HG03565 (cell line): ENCODE data around the gene CP.
A peak's percentile ranks its signal among the peaks of the same experiment; 100 is the strongest.

ENCODE experiments used
- ATAC-seq: cut with Tn5 transposase; IDR thresholded peaks from one replicate; pipeline ENCODE4 v1.9.1; 2021; ENCODE audit warnings: mild to moderate bottlenecking, moderate library complexity; ENCODE audit not compliant: unreplicated experiment

Gene CP

DNA sequence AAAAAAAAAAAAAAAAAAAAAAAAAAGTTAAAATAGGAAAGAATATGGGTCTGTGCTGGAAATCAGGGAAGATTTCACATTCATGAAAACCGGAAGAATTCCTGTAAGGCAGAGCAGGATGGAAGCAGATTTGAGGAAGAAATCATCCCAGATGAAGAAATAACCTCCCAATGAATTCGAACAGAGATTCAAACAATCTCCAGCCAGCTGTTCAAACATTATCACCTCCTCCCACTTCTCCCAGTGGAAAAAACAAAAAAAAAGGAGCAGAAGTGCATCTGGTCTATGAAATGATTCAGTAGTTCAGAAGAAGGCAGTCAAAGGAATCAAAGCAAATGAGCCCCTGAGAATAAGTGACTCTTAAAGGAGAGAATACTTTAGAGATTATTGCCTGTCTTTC, 33.1 kb downstream of the CP start:
- no peak for ATAC-seq

DNA sequence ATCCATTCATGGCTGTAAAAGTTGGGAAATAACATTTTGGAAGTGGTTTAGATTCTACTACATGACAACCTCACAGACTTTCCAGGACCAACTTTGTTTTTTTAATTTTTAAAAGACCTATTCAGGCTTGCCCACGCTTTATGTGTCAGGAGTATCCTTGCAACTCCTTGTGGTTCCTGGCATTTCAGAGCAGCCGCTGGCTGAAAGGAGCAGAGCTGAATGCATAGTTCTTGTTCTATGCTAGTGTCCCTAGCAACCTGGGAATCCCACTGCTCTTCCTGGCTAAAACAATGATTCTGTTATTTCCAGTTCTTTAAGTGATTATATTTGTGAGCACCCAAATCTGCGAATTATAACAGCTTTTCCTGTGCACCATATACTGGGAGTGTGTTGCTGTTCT, 34.9 kb downstream of the CP start:
- no peak for ATAC-seq

DNA sequence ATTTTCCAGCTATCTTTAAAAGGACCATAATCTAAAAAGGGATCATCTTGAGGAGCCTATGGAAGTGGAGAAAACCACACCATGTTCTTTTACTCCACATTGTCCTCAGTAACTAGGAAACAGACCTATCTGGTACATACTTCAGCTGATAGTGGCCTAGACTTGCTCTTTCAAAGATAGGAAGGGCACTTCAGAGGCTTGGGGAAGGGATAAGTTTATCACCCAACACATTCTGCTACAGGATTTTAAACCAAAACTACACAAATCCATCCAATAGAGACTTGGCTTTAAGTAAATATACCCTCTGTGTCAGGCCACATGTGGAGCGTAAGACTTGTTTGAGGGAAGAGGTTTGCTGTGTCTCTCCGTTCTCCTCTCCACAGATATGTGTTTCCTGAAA, 35.4 kb downstream of the CP start:
- no peak for ATAC-seq

DNA sequence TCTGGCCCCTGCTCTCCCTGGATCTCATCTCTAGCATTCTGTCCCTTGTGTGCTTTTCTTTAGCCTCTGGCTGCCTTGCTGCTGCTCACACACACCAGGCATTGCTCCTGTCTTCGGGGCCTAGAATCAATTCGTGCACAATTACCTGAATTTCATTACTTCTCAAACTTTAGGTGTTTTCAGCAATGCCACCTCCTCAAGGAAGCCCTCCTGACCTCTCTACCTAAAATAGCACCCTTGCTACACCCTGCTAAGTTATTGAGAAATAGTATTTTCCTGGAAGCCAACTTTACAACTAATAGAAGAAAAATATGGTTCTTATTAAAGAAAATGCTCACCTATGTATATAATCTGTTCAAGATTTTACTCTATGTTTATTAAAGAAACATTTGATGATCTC, 40.4 kb downstream of the CP start:
- no peak for ATAC-seq

DNA sequence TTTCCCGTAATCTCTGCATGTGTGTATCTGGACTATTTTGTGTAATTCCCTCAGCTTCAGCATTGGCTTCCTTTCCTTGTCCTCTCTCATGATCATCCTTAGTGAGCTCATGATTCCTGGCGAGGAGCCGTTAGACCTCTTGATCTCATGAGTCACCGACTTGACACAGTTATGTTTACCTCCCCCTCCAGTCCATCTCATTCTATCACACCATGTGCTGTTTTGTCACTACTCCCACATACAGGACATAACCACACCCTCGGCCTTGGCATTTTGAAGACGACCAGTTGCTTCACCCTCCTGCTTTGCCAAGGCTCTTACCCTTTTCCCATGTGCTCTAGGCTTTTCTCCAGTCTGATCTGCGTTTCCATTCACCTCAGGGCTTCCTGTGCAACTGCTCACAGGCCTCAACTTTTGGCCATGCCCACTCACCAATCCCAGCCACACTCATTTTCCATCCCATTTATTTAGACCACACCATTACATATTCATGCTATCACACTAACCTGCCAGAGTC, 41.5 kb downstream of the CP start:
- ATAC-seq, result no peak

DNA sequence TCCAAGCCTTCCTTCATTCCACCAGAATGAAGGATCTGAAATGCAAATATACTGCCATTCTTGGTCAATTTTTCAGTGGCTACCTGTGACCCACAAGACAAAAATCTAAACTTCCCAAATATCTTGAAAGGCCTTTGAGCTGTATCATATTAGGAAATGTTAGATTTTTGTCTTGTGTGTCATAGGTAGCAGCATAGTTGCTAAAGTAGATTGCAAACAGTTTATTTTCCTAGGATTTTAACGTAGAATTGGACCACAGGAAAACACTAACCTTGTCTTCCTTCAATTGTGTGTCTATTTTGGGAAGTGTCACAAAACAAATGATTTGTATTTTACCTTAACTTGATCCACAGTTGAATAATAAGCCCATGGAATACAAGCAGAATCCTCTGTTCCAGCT, 42.4 kb downstream of the CP start:
- ATAC-seq, result no peak

DNA sequence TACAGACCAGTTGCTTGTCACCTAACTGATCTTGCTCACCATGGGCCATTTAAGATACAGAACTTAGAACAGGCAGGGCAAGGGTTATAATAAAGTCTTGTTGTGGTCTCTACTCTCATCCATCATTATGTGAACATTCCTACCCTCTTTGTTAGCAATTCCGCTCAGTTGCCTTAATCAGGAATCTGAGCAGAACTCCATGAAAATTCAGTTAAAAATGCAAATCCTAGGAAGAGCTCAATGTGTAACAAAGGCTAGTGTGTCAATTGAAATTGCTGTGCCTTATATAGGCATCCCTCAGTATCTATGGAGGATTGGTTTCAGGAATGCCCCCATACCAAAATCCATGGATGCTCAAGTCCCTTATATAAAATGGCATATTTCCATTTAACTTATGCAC, 44.5 kb downstream of the CP start:
- no peak for ATAC-seq

DNA sequence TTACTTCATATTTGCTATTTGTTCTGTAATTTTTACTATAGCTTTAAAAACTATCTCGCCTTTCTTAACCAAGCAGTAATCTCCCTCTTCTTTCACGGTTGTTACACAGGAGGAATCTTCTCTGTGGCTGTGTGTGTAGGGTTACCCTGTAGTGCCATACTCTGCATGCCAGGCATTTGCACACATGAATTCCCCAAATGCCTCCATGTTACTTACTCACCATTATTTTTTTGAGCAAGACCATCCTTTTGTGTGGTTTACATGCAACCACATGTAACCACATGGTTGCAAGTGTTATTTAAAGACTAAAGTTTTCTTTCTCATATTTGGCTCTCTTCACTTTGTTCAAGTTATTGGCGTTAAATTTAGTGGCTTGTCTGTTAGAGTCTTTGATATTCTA, 46.7 kb downstream of the CP start:
- ATAC-seq, result peak; percentile 97

DNA sequence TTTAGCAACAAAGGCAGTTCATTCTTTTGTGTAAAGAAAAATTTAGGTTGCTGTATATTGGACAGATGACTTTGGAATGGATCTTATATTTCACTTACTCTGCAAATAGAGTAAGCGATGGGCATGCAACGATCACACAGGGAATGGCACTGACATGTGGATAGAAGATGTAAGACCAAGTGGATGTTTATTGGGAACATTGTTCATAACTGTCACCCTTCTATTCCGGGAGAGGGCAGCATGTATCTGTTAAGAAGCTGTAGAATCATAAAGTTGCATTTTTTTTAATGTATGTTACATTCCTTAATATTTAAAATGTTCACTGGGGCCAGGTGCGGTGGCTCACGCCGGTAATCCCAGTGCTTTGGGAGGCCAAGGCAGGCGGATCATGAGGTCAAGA, 51.0 kb downstream of the CP start:
- no peak for ATAC-seq

DNA sequence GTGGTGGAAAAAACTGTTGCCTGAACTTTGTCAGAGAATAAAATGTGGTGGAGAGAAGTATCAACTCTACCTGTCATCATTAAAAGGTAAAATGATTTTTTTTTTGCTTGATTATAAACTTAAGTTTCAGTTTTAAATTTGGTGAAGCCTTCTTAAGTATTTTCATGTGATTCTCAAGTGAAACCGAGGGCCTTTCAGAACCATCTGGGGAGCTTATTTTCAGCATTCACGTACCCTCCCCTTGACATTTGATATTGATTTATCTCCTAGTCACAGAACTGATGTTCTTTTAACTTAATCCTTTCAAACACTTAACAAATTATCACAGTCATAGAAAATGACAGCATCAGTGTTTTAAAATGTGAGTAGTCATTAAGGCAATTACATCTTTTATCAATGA, 53.7 kb downstream of the CP start:
- no peak for ATAC-seq

DNA sequence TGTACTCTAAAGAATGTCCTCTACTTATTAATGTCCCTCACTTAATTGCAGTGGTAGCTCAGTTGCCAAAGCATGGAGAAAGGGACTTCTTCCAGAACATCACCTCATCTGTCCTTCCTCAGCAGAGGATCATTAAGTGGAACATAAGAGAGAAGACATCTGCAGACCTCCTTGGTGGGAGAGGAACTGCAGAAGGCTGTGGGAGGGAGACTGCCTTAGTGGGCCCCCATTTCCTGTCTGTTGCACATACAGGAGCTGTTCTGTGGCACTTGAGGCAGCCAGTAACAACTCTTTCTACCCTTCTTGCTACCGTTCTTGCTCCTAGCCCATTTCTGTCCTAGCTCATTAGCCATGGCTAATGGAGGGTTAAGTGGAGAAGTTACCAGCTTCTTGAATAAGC, 58.6 kb downstream of the CP start:
- ATAC-seq, result no peak

DNA sequence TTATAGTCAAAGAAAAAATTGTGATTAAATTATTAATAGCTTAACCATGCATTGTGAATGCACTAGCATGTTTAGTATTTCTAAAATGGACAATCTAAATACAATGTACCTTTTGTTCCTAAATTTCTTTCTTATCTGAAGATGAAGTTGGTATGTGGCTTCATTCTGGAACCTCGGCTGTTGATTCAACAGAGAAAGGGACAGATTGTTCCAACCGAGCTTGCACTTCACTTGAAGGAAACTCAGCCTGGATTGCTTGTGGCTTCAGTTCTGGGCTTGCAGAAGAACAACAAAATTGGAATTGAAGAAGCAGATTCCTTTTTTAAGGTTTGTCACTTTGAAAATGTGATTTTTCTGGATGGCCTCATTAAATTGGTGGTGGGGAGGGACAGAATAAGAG, 59.6 kb downstream of the CP start:
- ATAC-seq, result no peak

DNA sequence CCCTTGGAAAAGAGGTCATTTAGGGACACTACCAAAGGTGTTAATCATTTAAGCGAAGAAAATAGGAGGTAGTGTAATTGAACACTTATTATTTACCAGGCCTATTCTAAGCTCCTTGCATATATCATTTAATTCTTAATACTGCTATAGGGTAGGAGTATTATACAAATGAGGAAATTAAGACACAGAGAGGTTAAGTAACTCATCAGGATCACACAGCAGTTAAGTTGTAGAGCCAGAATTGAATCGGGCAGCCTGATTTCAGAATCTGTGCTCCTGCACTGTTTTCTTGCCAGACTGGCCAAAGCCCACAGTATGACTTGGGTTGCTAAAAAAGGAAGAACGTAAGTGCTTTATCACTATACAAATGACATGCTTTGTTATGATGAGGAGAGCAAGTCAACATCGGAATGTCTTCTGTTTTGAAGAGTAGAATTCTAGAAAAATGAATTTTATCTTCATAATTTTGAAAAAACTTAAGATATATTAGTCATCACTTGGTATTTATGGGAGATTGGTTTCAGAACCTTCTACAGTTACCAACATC, 60.8 kb downstream of the CP start:
- ATAC-seq, result no peak

DNA sequence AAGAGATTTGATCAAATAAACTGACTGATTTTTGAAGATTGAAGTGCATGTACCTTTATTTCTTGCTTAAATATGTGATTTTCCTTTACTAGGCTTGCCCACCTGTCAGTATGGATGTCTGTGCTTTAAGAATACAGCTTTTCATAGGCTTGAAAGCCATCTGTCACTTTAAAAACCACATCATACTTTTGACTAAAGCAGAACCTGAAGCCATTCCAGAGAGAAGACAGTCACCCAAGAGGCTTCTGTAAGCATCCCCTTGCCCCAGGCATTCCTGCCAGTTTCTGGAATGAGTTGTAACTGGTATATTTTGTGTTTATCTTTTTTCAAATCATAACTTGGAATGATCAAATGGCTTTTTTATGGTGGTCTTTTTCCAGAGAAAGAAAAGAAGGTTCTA, 68.2 kb downstream of the CP start:
- ATAC-seq, result no peak

DNA sequence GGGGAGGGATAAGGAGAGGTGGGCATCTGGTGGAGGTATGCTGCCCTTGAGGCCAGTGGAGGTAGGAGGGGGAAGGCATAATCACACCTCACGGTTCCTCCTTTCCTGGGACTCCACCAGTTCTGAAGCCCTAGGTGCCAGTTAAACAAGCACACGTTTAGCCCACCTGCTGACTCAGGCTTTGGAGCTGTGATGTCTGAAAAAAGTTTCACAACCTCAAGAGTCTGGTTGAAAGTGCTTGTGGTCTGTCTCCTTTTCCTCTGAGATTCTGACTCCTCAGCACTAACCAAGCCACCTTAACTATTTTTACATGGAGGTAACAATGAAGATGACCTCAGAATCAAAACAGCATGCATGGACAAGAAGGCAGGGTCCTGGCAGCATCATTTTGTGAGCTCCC, 69.2 kb downstream of the CP start:
- ATAC-seq, result peak; percentile 97

DNA sequence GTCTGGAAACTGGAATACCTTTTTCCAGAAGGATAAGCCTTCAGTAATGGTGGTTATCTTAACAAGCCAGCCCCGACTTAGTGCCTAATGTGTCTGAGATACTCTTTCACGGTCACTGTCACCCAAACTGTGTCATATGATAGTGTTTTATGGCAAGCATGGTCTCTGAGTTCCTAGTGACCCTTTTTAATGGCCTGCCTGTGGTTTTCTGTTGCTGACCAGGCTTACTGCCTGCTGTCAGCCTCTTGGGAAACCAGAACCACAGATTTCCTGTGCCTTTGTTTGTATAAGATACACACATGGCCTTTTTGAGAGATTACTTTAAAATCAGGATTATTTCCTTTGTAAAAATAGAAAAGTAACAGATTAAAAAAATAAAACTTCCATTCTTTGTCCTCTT, 69.8 kb downstream of the CP start:
- no peak for ATAC-seq

DNA sequence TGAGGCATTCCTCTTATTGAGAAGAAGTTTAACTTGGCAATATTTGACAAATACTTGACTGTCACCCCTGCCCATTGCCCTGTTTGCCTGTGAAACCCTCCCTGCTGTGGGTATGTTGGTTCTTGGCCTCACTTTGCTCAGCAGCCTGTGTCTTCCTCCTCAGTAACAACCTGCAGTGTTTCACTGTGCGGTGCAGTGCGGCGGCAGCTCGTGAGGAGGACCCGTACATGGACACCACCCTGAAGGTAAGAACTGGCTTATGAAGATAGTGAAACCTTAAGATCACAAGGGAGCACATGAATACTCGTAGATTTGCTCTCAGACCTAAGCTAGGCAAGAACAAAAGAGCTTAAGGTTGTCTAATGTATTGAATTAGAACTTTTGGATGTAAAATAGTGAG, 71.2 kb downstream of the CP start:
- no peak for ATAC-seq

DNA sequence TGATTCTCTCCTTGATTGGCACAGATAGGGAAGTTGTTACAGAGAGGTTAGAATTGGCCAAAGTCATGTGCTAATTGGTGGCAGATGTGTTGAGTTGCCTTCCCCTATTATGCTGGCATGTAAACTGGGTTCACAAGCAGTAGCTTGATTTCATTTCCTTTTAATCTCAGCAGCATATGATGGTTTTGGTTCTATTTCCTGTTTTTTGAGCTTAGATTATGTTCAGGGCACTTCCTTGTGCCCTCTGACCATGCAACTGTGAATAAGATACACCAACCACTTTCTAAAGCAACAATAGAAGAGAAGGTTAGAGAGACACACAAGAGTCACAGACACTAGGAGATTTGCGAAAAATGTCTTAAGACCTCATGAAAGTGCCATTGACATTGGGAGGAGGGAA, 75.7 kb downstream of the CP start:
- ATAC-seq, result peak; percentile 72

DNA sequence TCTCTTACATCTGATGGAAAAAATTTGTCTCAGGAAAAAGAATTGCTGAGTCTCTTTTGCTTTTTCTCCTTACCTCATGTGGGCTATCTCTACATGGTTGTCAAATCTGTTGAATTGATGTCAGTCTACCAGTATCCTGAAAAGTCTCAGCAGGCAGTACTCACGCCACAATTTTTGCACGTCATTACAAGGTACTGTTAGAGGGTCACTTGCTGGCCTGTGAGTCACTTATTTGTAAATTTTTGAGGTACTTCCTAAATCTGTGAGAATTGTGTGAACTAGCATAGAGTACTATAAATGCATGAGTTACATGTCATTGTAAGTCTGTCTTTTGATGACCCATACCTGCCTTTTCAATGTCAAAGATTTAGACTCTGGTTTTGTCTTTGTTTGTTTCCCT, 76.3 kb downstream of the CP start:
- ATAC-seq, result no peak

DNA sequence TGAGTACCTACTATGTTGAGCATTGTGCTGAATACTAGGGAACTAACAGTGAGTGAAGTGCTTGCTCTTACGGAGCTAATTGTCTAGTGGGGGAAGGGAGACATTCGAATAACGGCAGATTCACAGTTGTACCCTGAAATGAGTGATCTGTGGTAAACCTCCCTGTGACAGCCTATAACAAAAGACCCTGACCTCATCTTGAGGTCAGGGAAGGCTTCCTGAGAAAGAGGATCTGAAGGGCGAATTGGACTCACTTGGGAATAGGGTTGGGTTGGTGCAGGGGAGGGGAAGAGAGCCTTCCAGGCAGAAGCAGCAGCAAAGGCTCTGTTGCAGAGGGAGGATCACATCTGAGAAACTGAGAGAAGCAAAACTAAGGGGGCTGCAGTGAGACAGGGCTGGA, 78.9 kb downstream of the CP start:
- ATAC-seq, result no peak

DNA sequence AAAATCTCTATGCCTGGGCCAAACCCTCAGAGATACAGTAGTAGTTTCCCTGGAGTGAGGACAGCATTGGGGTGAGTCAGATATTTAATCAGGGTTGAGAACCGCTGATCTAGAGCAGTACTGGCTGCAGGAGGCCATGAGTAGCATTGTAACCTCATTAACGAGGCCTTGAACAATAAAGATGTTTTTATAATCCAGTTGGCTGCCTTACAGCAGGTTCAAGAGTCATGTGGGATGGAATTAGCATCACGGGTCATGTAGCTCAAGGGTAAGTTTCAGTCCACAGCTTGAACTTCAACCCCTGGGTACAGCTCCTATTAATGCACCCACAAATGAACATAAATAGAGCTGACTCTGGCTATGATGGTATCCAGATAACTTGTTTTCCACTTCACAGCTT, 87.1 kb downstream of the CP start:
- ATAC-seq, result no peak

DNA sequence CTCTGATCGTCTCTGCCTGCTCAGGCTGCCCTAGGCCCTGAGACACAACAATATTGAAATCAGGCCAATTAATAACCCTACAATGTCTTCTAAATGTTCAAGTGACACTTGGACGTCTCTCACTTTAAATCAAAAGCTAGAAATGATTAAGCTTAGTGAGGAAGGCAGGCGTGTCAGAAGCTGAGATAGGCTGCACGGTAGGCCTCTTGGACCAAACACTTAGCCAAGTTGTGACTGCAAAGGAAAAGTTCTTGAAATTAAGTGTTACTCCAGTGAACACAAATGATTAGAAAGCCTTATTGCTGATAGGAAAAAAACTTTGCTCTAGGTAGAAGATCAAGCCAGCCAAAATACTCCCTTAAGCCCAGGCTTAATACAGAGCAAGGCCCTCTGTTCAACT, 90.0 kb downstream of the CP start:
- no peak for ATAC-seq

DNA sequence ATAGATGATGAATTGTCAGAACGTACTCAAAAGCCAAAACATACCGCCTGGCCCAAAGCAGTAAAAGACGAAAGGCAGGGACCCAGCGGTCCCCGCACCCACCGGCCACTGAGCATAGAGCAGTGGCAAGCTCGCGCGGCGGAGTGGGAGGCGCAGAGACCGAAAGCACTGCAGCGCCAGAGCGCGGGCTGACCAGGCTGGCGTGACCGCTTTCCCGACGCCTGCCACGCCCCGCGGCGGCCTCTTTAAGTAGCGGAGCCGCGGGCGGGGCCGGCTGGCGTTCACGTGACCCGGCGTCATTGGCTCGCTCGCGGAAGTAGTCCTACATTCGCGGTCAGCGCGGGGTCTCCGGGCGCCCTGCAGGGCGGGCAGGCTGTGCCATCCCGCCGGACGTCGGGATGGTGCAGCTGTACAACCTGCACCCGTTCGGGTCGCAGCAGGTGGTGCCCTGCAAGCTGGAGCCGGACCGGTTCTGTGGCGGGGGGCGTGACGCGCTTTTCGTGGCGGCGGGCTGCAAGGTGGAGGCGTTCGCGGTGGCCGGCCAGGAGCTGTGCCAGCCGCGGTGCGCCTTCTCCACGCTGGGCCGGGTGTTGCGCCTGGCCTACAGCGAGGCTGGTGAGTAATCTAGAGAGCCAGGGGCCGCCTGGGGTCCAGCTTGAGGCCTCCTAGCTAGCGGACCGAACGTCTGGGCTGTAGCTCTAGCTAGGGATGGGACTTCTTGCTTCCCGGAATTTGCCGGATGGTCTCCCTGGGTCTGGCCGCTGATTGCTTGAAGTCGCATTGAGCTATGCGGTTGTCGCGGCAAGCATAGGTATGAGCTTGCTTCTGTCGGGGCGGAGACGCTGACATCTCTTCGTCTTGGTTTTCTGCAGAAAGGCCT, 92.1 kb downstream of the CP start, which contains the start of gene HPS3:
Gene HPS3 (plus strand): TSS at position 313 of the 880 bp plus-strand sequence. CDS start 86 bp downstream, at position 399.
- peak; percentile 94 for ATAC-seq
